CD4-positive, CD25-positive, alpha-beta regulatory T cell (primary cell): Measurements from ENCODE around the gene LAP3. TPM values are rescaled to one million over a fixed set of nuclear protein-coding genes. Genes with fewer than 3 reads are reported as not detected.

ENCODE experiments used
- ATAC-seq, 2 donors: fragments of 150-1000 bp; cut with Tn5 transposase; one replicate each; pipeline ENCODE4 v1.10.0; 2021; ENCODE audit warnings: low read depth in 2 of 2, moderate number of reproducible peaks in 2 of 2, moderate library complexity in 1 of 2
- DNase-seq, 3 donors: peaks; one replicate each; pipeline versions ENCODE4 v3.0.0 to v3.0.0-alpha.2; 2012 to 2022; ENCODE audit warnings: mixed read lengths in 1 of 3
- H3K27ac ChIP-seq: one replicate; pipeline ENCODE4 v1.7.0; 2013; ENCODE audit warnings: mild to moderate bottlenecking, low read length; ENCODE audit not compliant: insufficient read depth, poor library complexity, severe bottlenecking
- H3K27me3 ChIP-seq: one replicate; pipeline ENCODE4 v1.7.0; 2013; ENCODE audit warnings: low read length; ENCODE audit not compliant: control insufficient read depth, insufficient read depth
- H3K36me3 ChIP-seq: one replicate; pipeline ENCODE4 v1.7.0; 2013; ENCODE audit warnings: mild to moderate bottlenecking, low read length, moderate library complexity; ENCODE audit not compliant: control insufficient read depth, insufficient read depth
- H3K4me1 ChIP-seq: 2 replicates; pipeline ENCODE4 v1.7.0; 2013; ENCODE audit warnings: mild to moderate bottlenecking, low read length; ENCODE audit not compliant: insufficient read depth, control insufficient read depth, poor library complexity, severe bottlenecking
- H3K4me3 ChIP-seq: one replicate; pipeline ENCODE4 v1.7.0; 2013; ENCODE audit warnings: low read depth, mild to moderate bottlenecking, low read length, moderate library complexity
- H3K9me3 ChIP-seq, 2 experiments: 1 replicate in 1 of 2; 2 replicates in 1 of 2; pipeline ENCODE4 v1.7.0; 2013; ENCODE audit warnings: low read length in 2 of 2, mild to moderate bottlenecking in 1 of 2, moderate library complexity in 1 of 2; ENCODE audit not compliant: control insufficient read depth in 2 of 2
- H3K27ac Mint-ChIP-seq, 3 donors: one replicate each; pipeline ENCODE4 v1.8.0; 2020 to 2022; ENCODE audit warnings: mild to moderate bottlenecking in 3 of 3, mixed read lengths in 3 of 3, moderate library complexity in 2 of 3
- H3K27me3 Mint-ChIP-seq: one replicate; pipeline ENCODE4 v1.8.0; 2022; ENCODE audit warnings: mild to moderate bottlenecking, mixed read lengths
- H3K36me3 Mint-ChIP-seq: one replicate; pipeline ENCODE4 v1.8.0; 2020; ENCODE audit warnings: mixed read lengths
- H3K4me1 Mint-ChIP-seq, 4 donors: one replicate each; pipeline ENCODE4 v1.8.0; 2020 to 2022; ENCODE audit warnings: mixed read lengths in 4 of 4, mild to moderate bottlenecking in 1 of 4
- H3K4me3 Mint-ChIP-seq, 4 donors: one replicate each; pipeline ENCODE4 v1.8.0; 2020 to 2022; ENCODE audit warnings: mild to moderate bottlenecking in 4 of 4, mixed read lengths in 4 of 4, moderate library complexity in 3 of 4
- H3K9me3 Mint-ChIP-seq, 7 donors: one replicate each; pipeline ENCODE4 v1.8.0; 2020 to 2022; ENCODE audit warnings: mixed read lengths in 7 of 7, mild to moderate bottlenecking in 3 of 7, moderate library complexity in 2 of 7
- polyA plus RNA-seq, 4 donors: library from polyadenylated mRNA; unstranded; fragments of 300-500 nt; fragmentation: Illumina TruSeq; gene quantifications; one replicate each; pipeline ENCODE4 v1.2.3, GENCODE V29; 2021
- total RNA-seq: library from RNA; stranded (reverse); gene quantifications from one replicate; pipeline ENCODE4 v1.2.3, GENCODE V29; 2022

LAP3 gene
- total and polyA plus RNA-seq, 5 donors from 2014 or later: 50.9 to 68.5 (median 65.4) TPM

- Histone ChIP-seq H3K4me1 (peaks cover 15% of the 10 kb centered on the region), H3K4me3 (no peak overlapping the region), H3K27ac (no peak overlapping the region), H3K27me3 (no peaks in the 10 kb centered on the region), H3K9me3 (no peaks in the 10 kb centered on the region), H3K36me3 (peaks cover 66% of the 10 kb centered on the region)
- Mint-ChIP-seq H3K4me1 (peaks cover 10 to 25% (median 19%) of the 10 kb centered on the region in 4 donors), H3K4me3 (peak overlapping the region in 1 of 4 donors; percentile 41), H3K27me3 (peaks cover under 1% of the 10 kb centered on the region), H3K36me3 (peaks cover 45% of the 10 kb centered on the region), H3K9me3 (no peaks in the 10 kb centered on the region), H3K27ac (no peak overlapping the region)
- DNase-seq: no peak
- no peak for ATAC-seq
These were observed 6.3 kb downstream of the LAP3 start for GRCh38 chr4:17583276-17583675.

GRCh38 chr4:17583941-17584340 lies 6.9 kb downstream of the LAP3 start:
- DNase-seq (no peak), ATAC-seq (no peak)
- H3K36me3 Mint-ChIP-seq: peaks cover 45% of the 10 kb centered on the region
- H3K4me3 ChIP-seq: no peak overlapping the region
- H3K27ac Mint-ChIP-seq: no peak overlapping the region
- H3K9me3 Mint-ChIP-seq: no peaks in the 10 kb centered on the region
- H3K27me3 ChIP-seq: no peaks in the 10 kb centered on the region
- H3K4me1 Mint-ChIP-seq: peaks cover 6 to 19% (median 12%) of the 10 kb centered on the region in 4 donors
- no peak overlapping the region for H3K27ac ChIP-seq
- H3K4me3 Mint-ChIP-seq: peak overlapping the region in 1 of 4 donors; percentile 41
- H3K4me1 ChIP-seq: peaks cover 8% of the 10 kb centered on the region
- H3K9me3 ChIP-seq: no peaks in the 10 kb centered on the region
- H3K36me3 ChIP-seq: peaks cover 71% of the 10 kb centered on the region
- no peaks in the 10 kb centered on the region for H3K27me3 Mint-ChIP-seq

- no peak for ATAC-seq
- Mint-ChIP-seq H3K36me3 (peaks cover 50% of the 10 kb centered on the region), H3K27ac (peak overlapping the region in 1 of 3 donors; percentile 40), H3K4me3 (no peak overlapping the region), H3K27me3 (no peaks in the 10 kb centered on the region), H3K9me3 (no peaks in the 10 kb centered on the region), H3K4me1 (peaks cover 0 to 18% (median 10%) of the 10 kb centered on the region in 4 donors)
- DNase-seq: no peak
- no peaks in the 10 kb centered on the region for H3K27me3 ChIP-seq
- H3K9me3 ChIP-seq: no peaks in the 10 kb centered on the region
- H3K4me3 ChIP-seq: no peak overlapping the region
- peaks cover under 1% of the 10 kb centered on the region for H3K4me1 ChIP-seq
- H3K27ac ChIP-seq: no peak overlapping the region
- H3K36me3 ChIP-seq: peaks cover 78% of the 10 kb centered on the region
These were observed 7.7 kb downstream of the LAP3 start for GRCh38 chr4:17584521-17585213.

- H3K27ac ChIP-seq: no peak overlapping the region
- Mint-ChIP-seq H3K4me3 (no peak overlapping the region), H3K27ac (no peak overlapping the region), H3K9me3 (no peaks in the 10 kb centered on the region), H3K27me3 (no peaks in the 10 kb centered on the region), H3K36me3 (peaks cover 45% of the 10 kb centered on the region), H3K4me1 (peaks cover 4 to 14% (median 10%) of the 10 kb centered on the region in 4 donors)
- peaks cover 91% of the 10 kb centered on the region for H3K36me3 ChIP-seq
- no peaks in the 10 kb centered on the region for H3K9me3 ChIP-seq
- no peak overlapping the region for H3K4me3 ChIP-seq
- DNase-seq: no peak
- no peaks in the 10 kb centered on the region for H3K4me1 ChIP-seq
- ATAC-seq: no peak
- no peaks in the 10 kb centered on the region for H3K27me3 ChIP-seq
These were observed 10.3 kb downstream of the LAP3 start for GRCh38 chr4:17587094-17587822.

GRCh38 chr4:17589355-17589754 lies 12.4 kb downstream of the LAP3 start:
- no peak for DNase-seq
- H3K36me3 ChIP-seq: peaks cover 83% of the 10 kb centered on the region

GRCh38 chr4:17595471-17596005 lies 18.5 kb downstream of the LAP3 start:
- Histone ChIP-seq H3K27ac (no peak overlapping the region), H3K27me3 (no peaks in the 10 kb centered on the region), H3K4me1 (no peaks in the 10 kb centered on the region), H3K4me3 (no peak overlapping the region), H3K36me3 (peaks cover 84% of the 10 kb centered on the region), H3K9me3 (no peaks in the 10 kb centered on the region)
- Mint-ChIP-seq H3K9me3 (no peaks in the 10 kb centered on the region), H3K4me3 (no peak overlapping the region), H3K4me1 (peaks cover 4 to 14% (median 6%) of the 10 kb centered on the region in 4 donors), H3K36me3 (peaks cover 39% of the 10 kb centered on the region), H3K27ac (no peak overlapping the region), H3K27me3 (no peaks in the 10 kb centered on the region)
- DNase-seq: no peak
- peak; percentile 22 to 55 for ATAC-seq

More at GRCh38 chr4:17589355-17589754, 12.4 kb downstream of the LAP3 start:
- H3K27me3 ChIP-seq: no peaks in the 10 kb centered on the region
- H3K4me3 ChIP-seq: no peak overlapping the region
- H3K27me3 Mint-ChIP-seq: no peaks in the 10 kb centered on the region
- no peak for ATAC-seq
- H3K36me3 Mint-ChIP-seq: peaks cover 46% of the 10 kb centered on the region
- no peaks in the 10 kb centered on the region for H3K9me3 ChIP-seq
- no peaks in the 10 kb centered on the region for H3K9me3 Mint-ChIP-seq
- H3K27ac ChIP-seq: no peak overlapping the region
- H3K4me1 ChIP-seq: no peaks in the 10 kb centered on the region
- H3K4me1 Mint-ChIP-seq: peaks cover 7 to 16% (median 10%) of the 10 kb centered on the region in 4 donors
- no peak overlapping the region for H3K27ac Mint-ChIP-seq
- H3K4me3 Mint-ChIP-seq: no peak overlapping the region

- Histone ChIP-seq H3K4me3 (no peak overlapping the region), H3K9me3 (no peaks in the 10 kb centered on the region), H3K4me1 (no peaks in the 10 kb centered on the region), H3K27ac (no peak overlapping the region), H3K27me3 (no peaks in the 10 kb centered on the region), H3K36me3 (peaks cover 83% of the 10 kb centered on the region)
- Mint-ChIP-seq H3K4me3 (no peak overlapping the region), H3K9me3 (no peaks in the 10 kb centered on the region), H3K27ac (peak overlapping the region in 1 of 3 donors; percentile 74), H3K36me3 (peaks cover 39% of the 10 kb centered on the region), H3K4me1 (peaks cover 0 to 10% (median under 1%) of the 10 kb centered on the region in 4 donors), H3K27me3 (no peaks in the 10 kb centered on the region)
- ATAC-seq: no peak
- DNase-seq: no peak
These were observed 20.5 kb downstream of the LAP3 start for GRCh38 chr4:17597517-17597916.
